OCI-LY1 (cell line): ENCODE results near the gene ST8SIA6.

Source experiments
- H2AFZ ChIP-seq: fragments of 200-600 bp; sonication (generic), shearing (Covaris generic); 2 replicates; pipeline ENCODE4 v1.6.0; 2014; ENCODE audit warnings: antibody characterized with exemption, mild to moderate bottlenecking, low read length
- H3F3A ChIP-seq: fragments of 200-600 bp; sonication (generic), shearing (Covaris generic); 2 replicates; pipeline ENCODE4 v1.6.0; 2014; ENCODE audit warnings: mild to moderate bottlenecking, antibody characterized with exemption, low read length, moderate library complexity; ENCODE audit not compliant: insufficient read depth
- H3K27ac ChIP-seq: fragments of 200-600 bp; sonication (generic); 2 replicates; pipeline ENCODE4 v1.5.1; 2014; ENCODE audit warnings: low read length, mixed run types, mild to moderate bottlenecking, low read depth; ENCODE audit not compliant: poor library complexity, severe bottlenecking
- H3K27me3 ChIP-seq: fragments of 200-600 bp; sonication (generic); 2 replicates; pipeline ENCODE4 v1.6.0; 2014; ENCODE audit warnings: antibody characterized with exemption, mild to moderate bottlenecking, low read length, moderate library complexity; ENCODE audit not compliant: insufficient read depth
- H3K36me3 ChIP-seq: fragments of 200-600 bp; sonication (generic); 2 replicates; pipeline ENCODE4 v1.6.1; 2014; ENCODE audit warnings: mild to moderate bottlenecking, antibody characterized with exemption, low read length, moderate library complexity, mixed read lengths; ENCODE audit not compliant: insufficient read depth
- H3K4me1 ChIP-seq: fragments of 200-600 bp; sonication (generic); 2 replicates; pipeline ENCODE4 v1.5.1; 2014; ENCODE audit warnings: mild to moderate bottlenecking, low read length, moderate library complexity; ENCODE audit not compliant: insufficient read depth, severe bottlenecking
- H3K4me2 ChIP-seq: fragments of 200-600 bp; sonication (generic), shearing (Covaris generic); 2 replicates; pipeline ENCODE4 v1.6.1; 2014; ENCODE audit warnings: low read length
- H3K4me3 ChIP-seq: fragments of 200-600 bp; sonication (generic); 2 replicates; pipeline ENCODE4 v1.5.1; 2014; ENCODE audit warnings: low read length, low read depth, mild to moderate bottlenecking, mixed read lengths; ENCODE audit not compliant: poor library complexity, severe bottlenecking
- H3K79me2 ChIP-seq: fragments of 200-600 bp; shearing (Covaris generic); 2 replicates; pipeline ENCODE4 v1.6.1; 2016; ENCODE audit warnings: mixed run types, low read length, mixed read lengths; ENCODE audit not compliant: insufficient read depth
- H3K9ac ChIP-seq: fragments of 200-600 bp; sonication (generic), shearing (Covaris generic); 2 replicates; pipeline ENCODE4 v1.6.1; 2014; ENCODE audit warnings: mild to moderate bottlenecking, low read length, mixed read lengths
- H3K9me2 ChIP-seq: fragments of 200-600 bp; sonication (generic), shearing (Covaris generic); 2 replicates; pipeline ENCODE4 v1.6.1; 2014; ENCODE audit warnings: low read depth, mild to moderate bottlenecking, low read length, mixed read lengths
- H3K9me3 ChIP-seq: fragments of 200-600 bp; shearing (Covaris generic); 2 replicates; pipeline ENCODE4 v1.6.1; 2014; ENCODE audit warnings: low read length, mixed read lengths
- H4K20me1 ChIP-seq: fragments of 200-600 bp; sonication (generic), shearing (Covaris generic); 2 replicates; pipeline ENCODE4 v1.6.0; 2016; ENCODE audit warnings: mild to moderate bottlenecking, low read length; ENCODE audit not compliant: insufficient read depth
- EZH2 ChIP-seq: fragments of 200-600 bp; sonication (generic), shearing (Covaris generic); IDR thresholded peaks from 2 replicates; pipeline ENCODE4 v1.8.0; 2017; ENCODE audit warnings: borderline replicate concordance, mixed run types, mild to moderate bottlenecking, antibody characterized with exemption, low read length, moderate library complexity, mixed read lengths
- TF ChIP-seq, protein P1 (sequence below): fragments of 200-600 bp; sonication (generic), shearing (Covaris generic); IDR thresholded peaks from 2 replicates; pipeline ENCODE4 v1.5.1; 2017; ENCODE audit warnings: mild to moderate bottlenecking, antibody characterized with exemption, low read length, moderate library complexity, mixed read lengths

Gene ST8SIA6

DNA sequence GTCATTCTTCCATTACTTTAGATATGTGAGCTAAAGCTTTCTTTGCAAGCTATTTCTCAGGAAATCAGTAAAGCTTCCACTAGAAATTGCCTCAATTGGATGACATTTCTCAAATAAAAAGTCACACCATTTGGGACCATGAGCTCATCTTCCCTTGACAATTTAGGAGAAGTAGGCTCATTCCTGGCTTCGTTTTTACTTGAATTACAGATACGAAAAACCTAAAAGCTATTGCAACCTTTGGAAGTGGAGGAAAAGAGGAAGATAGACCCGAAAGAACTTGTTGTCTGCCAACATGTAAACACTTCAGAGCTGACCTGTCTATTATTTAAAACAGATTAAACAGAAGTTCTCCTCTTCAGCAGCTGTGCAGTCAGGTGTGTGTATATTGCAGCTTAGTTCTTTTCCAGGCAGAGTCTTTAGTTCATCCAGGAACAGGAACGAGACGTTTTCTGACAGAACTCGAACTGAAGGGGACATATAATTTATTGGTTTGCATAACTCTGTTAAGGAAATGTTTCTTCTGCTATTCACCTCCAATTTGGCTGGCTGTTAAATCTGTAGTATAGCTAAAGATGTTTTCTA, 43.1 kb upstream of the ST8SIA6 start:
- H3K27me3 ChIP-seq, result no peaks in the 10 kb centered on the region
- no peak overlapping the region for H3K27ac ChIP-seq
- no peaks in the 10 kb centered on the region for H3K9me2 ChIP-seq
- H3K9ac ChIP-seq, result no peak overlapping the region
- H3F3A ChIP-seq, result no peaks in the 10 kb centered on the region
- H2AFZ ChIP-seq, result no peak overlapping the region
- TF ChIP-seq, protein P1, sequence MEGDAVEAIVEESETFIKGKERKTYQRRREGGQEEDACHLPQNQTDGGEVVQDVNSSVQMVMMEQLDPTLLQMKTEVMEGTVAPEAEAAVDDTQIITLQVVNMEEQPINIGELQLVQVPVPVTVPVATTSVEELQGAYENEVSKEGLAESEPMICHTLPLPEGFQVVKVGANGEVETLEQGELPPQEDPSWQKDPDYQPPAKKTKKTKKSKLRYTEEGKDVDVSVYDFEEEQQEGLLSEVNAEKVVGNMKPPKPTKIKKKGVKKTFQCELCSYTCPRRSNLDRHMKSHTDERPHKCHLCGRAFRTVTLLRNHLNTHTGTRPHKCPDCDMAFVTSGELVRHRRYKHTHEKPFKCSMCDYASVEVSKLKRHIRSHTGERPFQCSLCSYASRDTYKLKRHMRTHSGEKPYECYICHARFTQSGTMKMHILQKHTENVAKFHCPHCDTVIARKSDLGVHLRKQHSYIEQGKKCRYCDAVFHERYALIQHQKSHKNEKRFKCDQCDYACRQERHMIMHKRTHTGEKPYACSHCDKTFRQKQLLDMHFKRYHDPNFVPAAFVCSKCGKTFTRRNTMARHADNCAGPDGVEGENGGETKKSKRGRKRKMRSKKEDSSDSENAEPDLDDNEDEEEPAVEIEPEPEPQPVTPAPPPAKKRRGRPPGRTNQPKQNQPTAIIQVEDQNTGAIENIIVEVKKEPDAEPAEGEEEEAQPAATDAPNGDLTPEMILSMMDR, result no peak
- TF ChIP-seq EZH2, result no peak
- no peaks in the 10 kb centered on the region for H4K20me1 ChIP-seq
- H3K4me2 ChIP-seq, result no peak overlapping the region
- H3K36me3 ChIP-seq, result no peaks in the 10 kb centered on the region
- no peaks in the 10 kb centered on the region for H3K4me1 ChIP-seq
- H3K79me2 ChIP-seq, result no peaks in the 10 kb centered on the region
- no peak overlapping the region for H3K4me3 ChIP-seq
- H3K9me3 ChIP-seq, result no peaks in the 10 kb centered on the region

DNA sequence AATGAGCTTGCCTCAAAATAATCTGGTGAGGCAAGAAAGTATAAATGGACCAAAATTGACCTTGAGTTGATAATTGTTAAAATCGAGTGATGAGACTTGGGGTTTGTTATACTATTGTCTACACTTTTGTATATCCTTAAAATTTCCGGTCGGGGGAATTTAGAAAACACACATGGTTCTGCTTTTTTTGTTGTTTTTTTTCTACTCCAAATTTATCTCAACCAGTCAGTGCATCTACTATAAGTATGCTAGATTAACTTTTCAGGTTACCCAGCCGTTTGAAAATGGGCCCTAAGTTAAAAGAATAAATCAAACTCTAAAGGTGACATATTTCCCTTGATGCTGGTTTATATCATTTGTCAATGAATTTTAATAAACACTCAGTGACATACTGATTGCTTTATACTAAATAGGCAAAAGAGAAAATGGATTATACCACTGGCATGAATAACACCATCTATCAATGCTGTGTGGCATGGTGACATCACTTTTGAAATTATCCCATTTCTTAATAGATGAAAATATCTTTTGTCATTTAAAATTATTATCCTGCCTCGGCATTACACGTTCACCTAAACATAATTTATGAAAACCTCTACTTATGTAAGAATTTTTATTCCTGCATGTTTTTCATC, 40.3 kb upstream of the ST8SIA6 start:
- TF ChIP-seq, protein P1, result no peak
- TF ChIP-seq EZH2, result no peak
- H3K4me2 ChIP-seq, result no peak overlapping the region
- H3K4me1 ChIP-seq, result no peaks in the 10 kb centered on the region
- no peak overlapping the region for H3K27ac ChIP-seq
- no peaks in the 10 kb centered on the region for H3F3A ChIP-seq
- H3K9ac ChIP-seq, result no peak overlapping the region
- H3K9me3 ChIP-seq, result no peaks in the 10 kb centered on the region
- H3K36me3 ChIP-seq, result no peaks in the 10 kb centered on the region
- no peaks in the 10 kb centered on the region for H3K79me2 ChIP-seq
- H3K27me3 ChIP-seq, result no peaks in the 10 kb centered on the region
- no peak overlapping the region for H3K4me3 ChIP-seq
- H2AFZ ChIP-seq, result no peak overlapping the region
- no peaks in the 10 kb centered on the region for H3K9me2 ChIP-seq
- H4K20me1 ChIP-seq, result no peaks in the 10 kb centered on the region

DNA sequence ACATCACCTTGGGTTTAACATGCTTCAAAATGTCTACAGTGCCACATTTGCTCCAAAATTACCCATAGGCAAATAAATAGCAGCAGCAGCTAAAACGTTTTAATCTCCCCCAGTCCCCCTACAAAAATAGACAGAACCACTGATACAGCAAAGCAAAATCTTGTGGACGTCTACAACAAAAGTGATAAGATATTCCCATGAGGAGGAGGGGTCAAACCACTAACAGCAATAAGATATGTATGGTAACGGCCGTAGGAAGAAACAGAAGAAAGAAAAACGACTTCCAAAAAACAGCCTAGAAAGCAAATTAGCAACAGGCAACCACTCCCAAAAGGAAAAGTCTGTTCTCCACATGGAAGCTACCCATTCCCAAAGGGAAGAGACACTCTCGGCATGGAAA, 34.5 kb upstream of the ST8SIA6 start:
- no peak overlapping the region for H2AFZ ChIP-seq
- no peak overlapping the region for H3K27ac ChIP-seq
- H3K36me3 ChIP-seq, result no peaks in the 10 kb centered on the region
- no peaks in the 10 kb centered on the region for H3K4me1 ChIP-seq
- H4K20me1 ChIP-seq, result no peaks in the 10 kb centered on the region
- no peak overlapping the region for H3K4me2 ChIP-seq
- H3K79me2 ChIP-seq, result no peaks in the 10 kb centered on the region
- H3F3A ChIP-seq, result no peaks in the 10 kb centered on the region
- H3K9me2 ChIP-seq, result no peaks in the 10 kb centered on the region
- TF ChIP-seq, protein P1, result no peak
- TF ChIP-seq EZH2, result no peak
- no peaks in the 10 kb centered on the region for H3K27me3 ChIP-seq
- no peak overlapping the region for H3K4me3 ChIP-seq
- no peak overlapping the region for H3K9ac ChIP-seq
- H3K9me3 ChIP-seq, result no peaks in the 10 kb centered on the region
